ENCODE data around the gene HSPA12A.

The HSPA12A gene

GRCh38 chr10:116665541-116666125 is 76.7 kb downstream of the HSPA12A start:
- DNase-seq = no peak

- no peak for DNase-seq
Observed at GRCh38 chr10:116664631-116665030, 77.7 kb downstream of the HSPA12A start.

- no peak for DNase-seq
Observed at GRCh38 chr10:116663342-116663741, 79.0 kb downstream of the HSPA12A start.

- no peak for DNase-seq
Observed at GRCh38 chr10:116660860-116661259, 81.5 kb downstream of the HSPA12A start.

- no peak for DNase-seq
Observed at GRCh38 chr10:116659049-116659670, 83.2 kb downstream of the HSPA12A start.

- no peak for DNase-seq
Observed at GRCh38 chr10:116657863-116658551, 84.4 kb downstream of the HSPA12A start.

GRCh38 chr10:116656044-116656443 is 86.3 kb downstream of the HSPA12A start:
- DNase-seq = no peak

- DNase-seq = no peak
Observed at GRCh38 chr10:116655568-116655967, 86.8 kb downstream of the HSPA12A start.

- no peak for DNase-seq
Observed at GRCh38 chr10:116654816-116655215, 87.5 kb downstream of the HSPA12A start.

GRCh38 chr10:116653885-116654284 is 88.5 kb downstream of the HSPA12A start:
- DNase-seq = no peak

GRCh38 chr10:116648903-116649302 is 93.5 kb downstream of the HSPA12A start:
- no peak for DNase-seq

- no peak for DNase-seq
Observed at GRCh38 chr10:116646502-116646901, 95.9 kb downstream of the HSPA12A start.

- DNase-seq = no peak
Observed at GRCh38 chr10:116637830-116638229, 104.5 kb downstream of the HSPA12A start.

GRCh38 chr10:116636976-116637375 is 105.4 kb downstream of the HSPA12A start:
- DNase-seq = no peak

GRCh38 chr10:116636385-116636784 is 106.0 kb downstream of the HSPA12A start:
- DNase-seq = no peak

GRCh38 chr10:116634126-116634975 is 108.0 kb downstream of the HSPA12A start:
- DNase-seq = no peak

GRCh38 chr10:116633216-116633600 is 109.2 kb downstream of the HSPA12A start:
- DNase-seq = no peak

GRCh38 chr10:116632596-116633215 is 109.7 kb downstream of the HSPA12A start:
- no peak for DNase-seq

GRCh38 chr10:116631871-116632295 is 110.5 kb downstream of the HSPA12A start:
- DNase-seq = no peak

- no peak for DNase-seq
Observed at GRCh38 chr10:116630020-116630419, 112.3 kb downstream of the HSPA12A start.

GRCh38 chr10:116629340-116629739 is 113.0 kb downstream of the HSPA12A start:
- no peak for DNase-seq

GRCh38 chr10:116627386-116627933 is 114.9 kb downstream of the HSPA12A start:
- DNase-seq = no peak

GRCh38 chr10:116626815-116627214 is 115.6 kb downstream of the HSPA12A start:
- no peak for DNase-seq
